AG10803 (cell line): ENCODE measurements around the gene ANO7.

Experiments
- DNase-seq: peaks from one replicate; pipeline ENCODE4 v3.0.0; 2010; ENCODE audit warnings: low read depth
- H3K4me3 ChIP-seq: 2 replicates; pipeline ENCODE4 v1.5.1; 2011; ENCODE audit warnings: mild to moderate bottlenecking, low read length, control low read depth
- TF ChIP-seq, protein P1 (sequence below): conservative IDR thresholded peaks from 2 replicates; pipeline ENCODE4 v1.5.1; 2011; ENCODE audit warnings: mild to moderate bottlenecking, low read length, control low read depth, inconsistent platforms

The ANO7 gene

GRCh38 chr2:241227594-241227993 lies 39.1 kb downstream of the ANO7 start:
- no peak overlapping the region for H3K4me3 ChIP-seq
- TF ChIP-seq, protein P1, sequence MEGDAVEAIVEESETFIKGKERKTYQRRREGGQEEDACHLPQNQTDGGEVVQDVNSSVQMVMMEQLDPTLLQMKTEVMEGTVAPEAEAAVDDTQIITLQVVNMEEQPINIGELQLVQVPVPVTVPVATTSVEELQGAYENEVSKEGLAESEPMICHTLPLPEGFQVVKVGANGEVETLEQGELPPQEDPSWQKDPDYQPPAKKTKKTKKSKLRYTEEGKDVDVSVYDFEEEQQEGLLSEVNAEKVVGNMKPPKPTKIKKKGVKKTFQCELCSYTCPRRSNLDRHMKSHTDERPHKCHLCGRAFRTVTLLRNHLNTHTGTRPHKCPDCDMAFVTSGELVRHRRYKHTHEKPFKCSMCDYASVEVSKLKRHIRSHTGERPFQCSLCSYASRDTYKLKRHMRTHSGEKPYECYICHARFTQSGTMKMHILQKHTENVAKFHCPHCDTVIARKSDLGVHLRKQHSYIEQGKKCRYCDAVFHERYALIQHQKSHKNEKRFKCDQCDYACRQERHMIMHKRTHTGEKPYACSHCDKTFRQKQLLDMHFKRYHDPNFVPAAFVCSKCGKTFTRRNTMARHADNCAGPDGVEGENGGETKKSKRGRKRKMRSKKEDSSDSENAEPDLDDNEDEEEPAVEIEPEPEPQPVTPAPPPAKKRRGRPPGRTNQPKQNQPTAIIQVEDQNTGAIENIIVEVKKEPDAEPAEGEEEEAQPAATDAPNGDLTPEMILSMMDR = no peak
- DNase-seq = no peak

- TF ChIP-seq, protein P1 = no peak
- no peak overlapping the region for H3K4me3 ChIP-seq
- no peak for DNase-seq
These were observed 39.8 kb downstream of the ANO7 start for GRCh38 chr2:241228081-241228859.

DNA sequence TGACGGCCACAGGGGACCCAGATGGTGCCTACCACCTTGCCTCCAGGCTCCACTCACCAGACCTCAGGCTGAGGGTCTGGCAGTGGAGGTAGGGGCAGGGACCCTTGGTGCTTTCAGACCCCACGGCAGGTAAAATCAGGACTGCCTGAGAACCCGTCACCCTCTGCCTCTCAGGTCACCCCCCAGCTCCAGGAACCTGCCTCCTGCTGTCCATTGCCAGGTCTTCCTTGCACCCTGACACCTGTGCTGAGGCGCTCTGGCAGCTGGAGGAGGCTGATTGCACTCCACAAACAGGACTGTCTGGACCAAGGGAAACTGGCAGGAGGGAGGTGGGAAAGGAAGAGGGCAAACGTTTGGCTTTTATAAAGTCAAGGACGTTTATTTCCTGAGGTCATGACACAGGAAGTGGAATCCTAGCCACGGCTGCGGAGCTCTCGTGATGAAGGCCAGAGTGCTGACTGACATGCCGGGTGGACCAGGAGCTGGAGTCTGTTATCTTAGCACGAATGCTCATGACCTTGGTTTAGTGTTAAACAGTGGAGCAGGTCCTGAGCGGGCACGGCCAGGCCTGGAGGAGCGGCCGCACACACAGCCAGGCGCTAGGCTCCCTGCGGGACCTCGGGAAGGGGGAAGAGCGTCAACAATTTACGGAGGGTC lies 40.5 kb downstream of the ANO7 start:
- H3K4me3 ChIP-seq = no peak overlapping the region
- no peak for DNase-seq
- TF ChIP-seq, protein P1 = no peak

DNA sequence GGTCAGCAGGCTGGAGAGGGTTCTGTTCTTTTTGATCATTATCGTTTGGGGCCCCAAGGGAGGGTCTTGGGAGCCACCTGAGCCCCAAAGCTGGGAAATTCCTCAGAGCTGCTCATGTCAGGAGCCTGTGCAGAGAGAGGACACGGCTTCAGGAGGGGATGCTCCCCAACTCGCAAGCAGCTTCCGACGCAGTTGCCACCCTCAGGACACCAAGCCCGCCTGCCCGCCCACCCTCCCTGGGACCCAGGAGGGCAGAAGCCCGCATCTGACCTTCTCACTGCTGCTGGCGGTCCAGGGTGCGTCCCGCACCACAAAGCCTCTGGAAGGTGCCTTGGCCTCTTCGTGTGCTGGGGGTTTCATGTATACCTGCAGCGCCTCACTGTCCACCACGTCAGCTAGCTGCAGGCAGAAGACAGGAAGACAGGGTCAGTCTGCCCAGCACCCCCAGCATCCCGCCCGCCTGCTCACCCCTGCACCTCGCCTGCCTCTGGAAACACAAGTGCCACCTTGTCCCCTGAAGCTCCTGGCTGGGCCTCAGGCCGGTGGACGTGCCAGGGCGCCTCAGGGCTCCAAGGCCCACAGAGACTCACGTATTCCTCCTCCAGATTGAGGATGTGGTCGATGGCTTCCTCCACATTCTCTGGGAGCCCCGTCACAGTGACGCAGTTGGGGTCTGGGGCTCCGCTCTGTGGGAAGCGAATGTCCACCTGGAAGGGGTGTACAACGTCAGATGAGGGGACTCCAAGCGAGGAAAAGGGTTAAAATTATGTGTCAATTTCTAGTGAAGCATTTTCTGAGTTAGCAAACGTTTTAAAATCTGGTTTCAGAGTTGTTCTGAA lies 41.3 kb downstream of the ANO7 start:
- H3K4me3 ChIP-seq = no peak overlapping the region
- TF ChIP-seq, protein P1 = no peak
- no peak for DNase-seq

DNA sequence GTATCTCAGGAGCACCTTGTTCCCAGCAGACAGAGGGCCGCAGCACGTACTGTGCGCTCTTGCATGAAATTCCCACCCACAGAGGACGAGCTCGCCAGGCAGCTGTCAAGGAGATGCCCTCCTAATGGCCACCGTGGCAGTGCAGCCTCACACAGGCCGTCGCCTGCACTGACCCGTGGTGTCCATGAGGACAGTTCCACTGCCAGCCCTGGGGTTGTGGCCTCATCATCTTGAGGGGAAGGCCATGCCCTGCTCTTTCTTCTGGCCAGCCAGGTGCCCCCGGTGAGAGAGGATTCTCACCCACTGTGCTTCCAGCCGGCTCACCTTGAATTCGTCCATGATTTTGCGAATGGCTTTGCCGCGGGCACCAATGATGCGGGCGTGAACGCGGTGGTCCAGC lies 42.0 kb downstream of the ANO7 start:
- no peak overlapping the region for H3K4me3 ChIP-seq
- TF ChIP-seq, protein P1 = no peak
- DNase-seq = no peak

- TF ChIP-seq, protein P1 = no peak
- DNase-seq = no peak
- no peak overlapping the region for H3K4me3 ChIP-seq
These were observed 44.5 kb downstream of the ANO7 start for GRCh38 chr2:241232736-241233575.
